Measurements from ENCODE around the gene ACD.
A peak's percentile ranks its signal among the peaks of the same experiment; 100 is the strongest.

The ACD gene

GRCh38 chr16:67664258-67664657 lies 4.2 kb upstream of the ACD start:
- TF ChIP-seq, protein P1, sequence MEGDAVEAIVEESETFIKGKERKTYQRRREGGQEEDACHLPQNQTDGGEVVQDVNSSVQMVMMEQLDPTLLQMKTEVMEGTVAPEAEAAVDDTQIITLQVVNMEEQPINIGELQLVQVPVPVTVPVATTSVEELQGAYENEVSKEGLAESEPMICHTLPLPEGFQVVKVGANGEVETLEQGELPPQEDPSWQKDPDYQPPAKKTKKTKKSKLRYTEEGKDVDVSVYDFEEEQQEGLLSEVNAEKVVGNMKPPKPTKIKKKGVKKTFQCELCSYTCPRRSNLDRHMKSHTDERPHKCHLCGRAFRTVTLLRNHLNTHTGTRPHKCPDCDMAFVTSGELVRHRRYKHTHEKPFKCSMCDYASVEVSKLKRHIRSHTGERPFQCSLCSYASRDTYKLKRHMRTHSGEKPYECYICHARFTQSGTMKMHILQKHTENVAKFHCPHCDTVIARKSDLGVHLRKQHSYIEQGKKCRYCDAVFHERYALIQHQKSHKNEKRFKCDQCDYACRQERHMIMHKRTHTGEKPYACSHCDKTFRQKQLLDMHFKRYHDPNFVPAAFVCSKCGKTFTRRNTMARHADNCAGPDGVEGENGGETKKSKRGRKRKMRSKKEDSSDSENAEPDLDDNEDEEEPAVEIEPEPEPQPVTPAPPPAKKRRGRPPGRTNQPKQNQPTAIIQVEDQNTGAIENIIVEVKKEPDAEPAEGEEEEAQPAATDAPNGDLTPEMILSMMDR (conservative IDR thresholded peaks at IDR 0.05), result no peak
- no peak overlapping the region for H3K27ac ChIP-seq

DNA sequence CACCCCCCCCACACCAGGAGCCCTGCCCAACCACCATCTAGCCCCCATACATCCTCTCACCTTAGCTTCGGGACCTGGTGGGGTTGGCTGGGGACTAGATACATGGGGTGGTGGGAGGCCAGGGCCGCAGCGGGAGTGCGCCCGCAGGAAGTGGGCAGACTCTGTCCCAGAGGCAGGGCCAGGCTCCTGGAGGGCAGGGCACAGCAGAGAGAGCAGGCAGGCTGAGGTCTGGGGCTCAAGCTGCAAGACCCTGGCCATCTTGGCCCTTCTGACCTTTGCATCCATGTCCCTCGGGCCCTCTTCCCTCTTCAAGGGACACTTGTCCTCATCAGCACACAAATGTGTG lies 3.8 kb upstream of the ACD start:
- no peak overlapping the region for H3K27ac ChIP-seq
- TF ChIP-seq, protein P1 (conservative IDR thresholded peaks at IDR 0.05), result no peak

- no peak overlapping the region for H3K27ac ChIP-seq
- TF ChIP-seq, protein P1 (conservative IDR thresholded peaks at IDR 0.05), result no peak; the same call in 1 of the 2 replicates
Observed at GRCh38 chr16:67663151-67663876, 3.3 kb upstream of the ACD start.

- H3K27ac ChIP-seq, result no peak overlapping the region
- TF ChIP-seq, protein P1 (conservative IDR thresholded peaks at IDR 0.05), result no peak
Observed at GRCh38 chr16:67662653-67663010, 2.6 kb upstream of the ACD start.

DNA sequence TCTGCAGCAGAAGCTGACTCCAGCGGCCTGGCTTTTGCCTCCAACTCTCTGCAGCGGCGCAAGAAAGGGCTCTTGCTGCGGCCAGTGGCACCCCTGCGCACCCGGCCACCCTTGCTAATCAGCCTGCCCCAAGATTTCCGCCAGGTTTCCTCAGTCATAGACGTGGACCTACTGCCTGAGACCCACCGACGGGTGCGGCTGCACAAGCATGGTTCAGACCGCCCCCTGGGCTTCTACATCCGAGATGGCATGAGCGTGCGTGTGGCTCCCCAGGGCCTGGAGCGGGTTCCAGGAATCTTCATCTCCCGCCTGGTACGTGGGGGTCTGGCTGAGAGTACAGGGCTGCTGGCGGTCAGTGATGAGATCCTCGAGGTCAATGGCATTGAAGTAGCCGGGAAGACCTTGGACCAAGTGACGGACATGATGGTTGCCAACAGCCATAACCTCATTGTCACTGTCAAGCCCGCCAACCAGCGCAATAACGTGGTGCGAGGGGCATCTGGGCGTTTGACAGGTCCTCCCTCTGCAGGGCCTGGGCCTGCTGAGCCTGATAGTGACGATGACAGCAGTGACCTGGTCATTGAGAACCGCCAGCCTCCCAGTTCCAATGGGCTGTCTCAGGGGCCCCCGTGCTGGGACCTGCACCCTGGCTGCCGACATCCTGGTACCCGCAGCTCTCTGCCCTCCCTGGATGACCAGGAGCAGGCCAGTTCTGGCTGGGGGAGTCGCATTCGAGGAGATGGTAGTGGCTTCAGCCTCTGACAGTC lies 2.0 kb upstream of the ACD start:
- TF ChIP-seq, protein P1 (conservative IDR thresholded peaks at IDR 0.05), result no peak
- peak overlapping the region; percentile 82 for H3K27ac ChIP-seq

- peak overlapping the region; percentile 82 for H3K27ac ChIP-seq
- TF ChIP-seq, protein P1 (conservative IDR thresholded peaks at IDR 0.05), result no peak
Observed at GRCh38 chr16:67661101-67661761, 1.2 kb upstream of the ACD start.

GRCh38 chr16:67660564-67661028 lies 536 bp upstream of the ACD start, which contains the start of gene PARD6A:
Gene PARD6A, plus strand, starts transcription at chr16:67660960. Its CDS starts 79 bp downstream, at chr16:67661039.
- H3K27ac ChIP-seq, result peak within 1 kb of the TSS; percentile 82
- TF ChIP-seq, protein P1 (conservative IDR thresholded peaks at IDR 0.05), result no peak

All from VCaP (cell line).